CD4-positive, alpha-beta memory T cell (primary cell): ENCODE measurements around the gene CACNA1C. TPM values are rescaled to one million over a fixed set of nuclear protein-coding genes. Genes with fewer than 3 reads are reported as not detected.
"Not testable (repeated sequence)": the region's sequence is repeated elsewhere in the genome, so short reads cannot be mapped to it uniquely, and the experiment has no call there.

Experiments used
- CTCF ChIA-PET: fragments of 350-600 bp; sonication (Branson Sonifier 250); formaldehyde crosslinking; loops from one replicate; lab custom pipeline; 2021; ENCODE audit warnings: inconsistent platforms; ENCODE audit not compliant: partially characterized antibody; lab: Charles Lee
- POLR2A ChIA-PET: fragments of 350-600 bp; sonication (Branson Sonifier 250); formaldehyde crosslinking; loops from one replicate; lab custom pipeline; 2021; ENCODE audit not compliant: partially characterized antibody; lab: Charles Lee
- DNase-seq, 5 donors: peaks; one replicate each; pipeline versions ENCODE4 v3.0.0 to v3.0.0-alpha.2; 2020 to 2022; ENCODE audit warnings: mixed read lengths in 1 of 5
- H3K27ac ChIP-seq: one replicate; pipeline ENCODE4 v1.7.0; 2013; ENCODE audit warnings: low read depth, low read length
- H3K27me3 ChIP-seq: 2 replicates; pipeline ENCODE4 v1.7.0; 2013; ENCODE audit warnings: mild to moderate bottlenecking, low read length, moderate library complexity; ENCODE audit not compliant: insufficient read depth
- H3K36me3 ChIP-seq: 2 replicates; pipeline ENCODE4 v1.7.0; 2013; ENCODE audit warnings: mild to moderate bottlenecking, low read length, moderate library complexity; ENCODE audit not compliant: insufficient read depth
- H3K4me1 ChIP-seq: 2 replicates; pipeline ENCODE4 v1.7.0; 2013; ENCODE audit warnings: mild to moderate bottlenecking, low read length, moderate library complexity; ENCODE audit not compliant: insufficient read depth
- H3K4me3 ChIP-seq, 2 donors: one replicate each; pipeline ENCODE4 v1.7.0; 2013; ENCODE audit warnings: low read length in 2 of 2, mild to moderate bottlenecking in 1 of 2
- H3K9me3 ChIP-seq, 2 donors: one replicate each; pipeline ENCODE4 v1.7.0; 2013; ENCODE audit warnings: low read length in 2 of 2, control low read depth in 1 of 2; ENCODE audit not compliant: control insufficient read depth in 1 of 2
- H3K27ac Mint-ChIP-seq, 7 donors: one replicate each; pipeline ENCODE4 v1.8.0; 2020 to 2021; ENCODE audit warnings: mixed read lengths in 7 of 7, mild to moderate bottlenecking in 6 of 7, inconsistent platforms in 3 of 7, moderate library complexity in 3 of 7
- H3K27me3 Mint-ChIP-seq, 2 donors: one replicate each; pipeline ENCODE4 v1.8.0; 2020 to 2021; ENCODE audit warnings: mixed read lengths in 2 of 2
- H3K36me3 Mint-ChIP-seq, 2 donors: one replicate each; pipeline ENCODE4 v1.8.0; 2020 to 2021; ENCODE audit warnings: mixed read lengths in 2 of 2, inconsistent platforms in 1 of 2, mild to moderate bottlenecking in 1 of 2
- H3K4me1 Mint-ChIP-seq, 4 donors: one replicate each; pipeline ENCODE4 v1.8.0; 2020 to 2021; ENCODE audit warnings: mixed read lengths in 4 of 4, mild to moderate bottlenecking in 1 of 4
- H3K4me3 Mint-ChIP-seq, 8 donors: one replicate each; pipeline ENCODE4 v1.8.0; 2020 to 2021; ENCODE audit warnings: mixed read lengths in 8 of 8, mild to moderate bottlenecking in 7 of 8, moderate library complexity in 6 of 8, inconsistent platforms in 3 of 8
- H3K9me3 Mint-ChIP-seq, 8 donors: one replicate each; pipeline ENCODE4 v1.8.0; 2020 to 2021; ENCODE audit warnings: mixed read lengths in 8 of 8, mild to moderate bottlenecking in 5 of 8, inconsistent platforms in 3 of 8, moderate library complexity in 1 of 8
- intact Hi-C: fragments of 100-400 bp; cut with micrococcal nuclease; formaldehyde crosslinking; loops from one replicate; pipeline ENCODE4 v1.15.1; 2023
- polyA plus RNA-seq, 2 donors: library from polyadenylated mRNA; unstranded; fragments of 300-500 nt; fragmentation: Illumina TruSeq; gene quantifications; one replicate each; pipeline ENCODE4 v1.2.3, GENCODE V29; 2021
- total RNA-seq, 2 experiments: library from RNA; stranded (reverse); gene quantifications; one replicate each; pipeline ENCODE4 v1.2.3, GENCODE V29; 2021

CACNA1C gene
- total and polyA plus RNA-seq, 4 experiments from 2014 or later = 0.05 to 0.21 (median 0.07) TPM

GRCh38 chr12:2126676-2127406, 74.1 kb downstream of the CACNA1C start:
- H3K4me1 ChIP-seq = no peaks in the 10 kb centered on the region
- Mint-ChIP-seq H3K4me3 (no peak overlapping the region), H3K4me1 (no peaks in the 10 kb centered on the region), H3K9me3 (no peaks in the 10 kb centered on the region), H3K27ac (no peak overlapping the region), H3K27me3 (peaks cover 0 to 1% of the 10 kb centered on the region in 2 donors), H3K36me3 (no peaks in the 10 kb centered on the region)
- no peaks in the 10 kb centered on the region for H3K9me3 ChIP-seq
- CTCF ChIA-PET = no interaction called here
- H3K4me3 ChIP-seq = no peak overlapping the region
- no peaks in the 10 kb centered on the region for H3K27me3 ChIP-seq
- no peaks in the 10 kb centered on the region for H3K36me3 ChIP-seq
- POLR2A ChIA-PET = no interaction called here
- DNase-seq = no peak
- no peak overlapping the region for H3K27ac ChIP-seq
- intact Hi-C loops = no loop called here

GRCh38 chr12:2129076-2129475, 76.3 kb downstream of the CACNA1C start:
- H3K4me1 Mint-ChIP-seq = no peaks in the 10 kb centered on the region
- Histone ChIP-seq H3K27me3 (no peaks in the 10 kb centered on the region), H3K9me3 (no peaks in the 10 kb centered on the region), H3K36me3 (no peaks in the 10 kb centered on the region), H3K4me3 (no peak overlapping the region), H3K27ac (no peak overlapping the region), H3K4me1 (no peaks in the 10 kb centered on the region)
- POLR2A ChIA-PET = no interaction called here
- H3K27ac Mint-ChIP-seq = no peak overlapping the region
- H3K4me3 Mint-ChIP-seq = no peak overlapping the region
- no peaks in the 10 kb centered on the region for H3K36me3 Mint-ChIP-seq
- peaks cover 0 to 1% of the 10 kb centered on the region in 2 donors for H3K27me3 Mint-ChIP-seq
- intact Hi-C loops = no loop called here
- no peaks in the 10 kb centered on the region for H3K9me3 Mint-ChIP-seq
- CTCF ChIA-PET = no interaction called here
- DNase-seq = no peak

GRCh38 chr12:2135661-2136418, 83.1 kb downstream of the CACNA1C start:
- H3K9me3 ChIP-seq, H3K9me3 Mint-ChIP-seq, intact Hi-C loops, H3K4me1 ChIP-seq, H3K27ac Mint-ChIP-seq, H3K4me3 Mint-ChIP-seq, H3K36me3 ChIP-seq, H3K4me3 ChIP-seq, H3K36me3 Mint-ChIP-seq, H3K27ac ChIP-seq, H3K27me3 ChIP-seq, DNase-seq, CTCF ChIA-PET, H3K27me3 Mint-ChIP-seq, H3K4me1 Mint-ChIP-seq, POLR2A ChIA-PET: not testable (repeated sequence)

- intact Hi-C loops = no loop called here
- H3K9me3 ChIP-seq = no peaks in the 10 kb centered on the region
- Mint-ChIP-seq H3K27ac (no peak overlapping the region), H3K27me3 (peaks cover 1 to 6% of the 10 kb centered on the region in 2 donors), H3K4me3 (no peak overlapping the region), H3K9me3 (peaks cover 0 to 5% (median under 1%) of the 10 kb centered on the region in 8 donors), H3K4me1 (no peaks in the 10 kb centered on the region), H3K36me3 (no peaks in the 10 kb centered on the region)
- no peaks in the 10 kb centered on the region for H3K4me1 ChIP-seq
- H3K27ac ChIP-seq = no peak overlapping the region
- ChIA-PET CTCF (no interaction called here), POLR2A (no interaction called here)
- no peak overlapping the region for H3K4me3 ChIP-seq
- no peak for DNase-seq
- no peaks in the 10 kb centered on the region for H3K27me3 ChIP-seq
- H3K36me3 ChIP-seq = no peaks in the 10 kb centered on the region
These were observed 84.1 kb downstream of the CACNA1C start for GRCh38 chr12:2136901-2137300.

- no peak for DNase-seq
- no peak overlapping the region for H3K27ac ChIP-seq
- Mint-ChIP-seq H3K9me3 (peaks cover 0 to 5% (median under 1%) of the 10 kb centered on the region in 8 donors), H3K4me3 (no peak overlapping the region), H3K27ac (no peak overlapping the region), H3K4me1 (no peaks in the 10 kb centered on the region), H3K27me3 (peaks cover 1 to 6% of the 10 kb centered on the region in 2 donors), H3K36me3 (no peaks in the 10 kb centered on the region)
- no peaks in the 10 kb centered on the region for H3K36me3 ChIP-seq
- H3K4me3 ChIP-seq = no peak overlapping the region
- no peaks in the 10 kb centered on the region for H3K9me3 ChIP-seq
- H3K27me3 ChIP-seq = no peaks in the 10 kb centered on the region
- ChIA-PET CTCF (no interaction called here), POLR2A (no interaction called here)
- intact Hi-C loops = no loop called here
- no peaks in the 10 kb centered on the region for H3K4me1 ChIP-seq
These were observed 84.9 kb downstream of the CACNA1C start for GRCh38 chr12:2137711-2138110.

- no peaks in the 10 kb centered on the region for H3K4me1 Mint-ChIP-seq
- CTCF ChIA-PET = no interaction called here
- H3K4me3 ChIP-seq = no peak overlapping the region
- H3K9me3 Mint-ChIP-seq = peaks cover 0 to 5% (median under 1%) of the 10 kb centered on the region in 8 donors
- H3K27ac Mint-ChIP-seq = peak overlapping the region in 1 of 7 donors; percentile 31
- intact Hi-C loops = no loop called here
- peaks cover 1 to 6% of the 10 kb centered on the region in 2 donors for H3K27me3 Mint-ChIP-seq
- no peak overlapping the region for H3K4me3 Mint-ChIP-seq
- H3K36me3 Mint-ChIP-seq = no peaks in the 10 kb centered on the region
- no peak for DNase-seq
- no peaks in the 10 kb centered on the region for H3K4me1 ChIP-seq
- no peaks in the 10 kb centered on the region for H3K36me3 ChIP-seq
- POLR2A ChIA-PET = no interaction called here
- no peaks in the 10 kb centered on the region for H3K9me3 ChIP-seq
- no peaks in the 10 kb centered on the region for H3K27me3 ChIP-seq
- H3K27ac ChIP-seq = no peak overlapping the region
These were observed 85.5 kb downstream of the CACNA1C start for GRCh38 chr12:2138294-2138693.

GRCh38 chr12:2138871-2139308, 86.1 kb downstream of the CACNA1C start:
- POLR2A ChIA-PET = no interaction called here

More at GRCh38 chr12:2138871-2139308, 86.1 kb downstream of the CACNA1C start:
- H3K9me3 ChIP-seq = no peaks in the 10 kb centered on the region
- H3K36me3 Mint-ChIP-seq = no peaks in the 10 kb centered on the region
- no peak overlapping the region for H3K27ac ChIP-seq
- no peak overlapping the region for H3K4me3 Mint-ChIP-seq
- H3K27me3 ChIP-seq = no peaks in the 10 kb centered on the region
- no peak overlapping the region for H3K27ac Mint-ChIP-seq
- no peak overlapping the region for H3K4me3 ChIP-seq
- H3K4me1 Mint-ChIP-seq = no peaks in the 10 kb centered on the region
- H3K4me1 ChIP-seq = no peaks in the 10 kb centered on the region
- CTCF ChIA-PET = no interaction called here
- H3K9me3 Mint-ChIP-seq = peaks cover 0 to 5% (median under 1%) of the 10 kb centered on the region in 8 donors
- no peaks in the 10 kb centered on the region for H3K36me3 ChIP-seq
- no peak for DNase-seq
- H3K27me3 Mint-ChIP-seq = peaks cover 1 to 6% of the 10 kb centered on the region in 2 donors
- intact Hi-C loops = no loop called here
